ENCODE results near the gene TSPAN2. TPM values are rescaled to one million over a fixed set of nuclear protein-coding genes. Genes with fewer than 3 reads are reported as not detected.

The TSPAN2 gene
- total RNA-seq, 4 donors from 2014 or later: 53.7 to 85.1 (median 63.8) TPM

GRCh38 chr1:115057661-115058254, 31.5 kb downstream of the TSPAN2 start:
- peak overlapping the region in 3 of 4 donors; percentile 67 to 71 (median 70) for H3K27ac ChIP-seq
- H3K27me3 ChIP-seq: no peaks in the 10 kb centered on the region
- WGBS, 2 donors (ENCODE audit: low coverage in 1 of 2): 73 to 89% methylated on average over 3 to 6 of the region's 6 CpGs
- TF ChIP-seq POLR2A (IDR thresholded peaks at IDR 0.05) (no peak), POLR2AphosphoS5 (IDR thresholded peaks at IDR 0.05) (no peak), CTCF (IDR thresholded peaks at IDR 0.05) (no peak), EP300 (IDR thresholded peaks at IDR 0.05) (no peak)
- H3K36me3 ChIP-seq: peaks cover 0 to 27% of the 10 kb centered on the region in 2 donors
- no peak overlapping the region for H3K4me3 ChIP-seq
- H3K4me1 ChIP-seq: peaks cover 0 to 50% (median 0%) of the 10 kb centered on the region in 3 donors
- H3K9me3 ChIP-seq: no peaks in the 10 kb centered on the region
- no peak for ATAC-seq

DNA sequence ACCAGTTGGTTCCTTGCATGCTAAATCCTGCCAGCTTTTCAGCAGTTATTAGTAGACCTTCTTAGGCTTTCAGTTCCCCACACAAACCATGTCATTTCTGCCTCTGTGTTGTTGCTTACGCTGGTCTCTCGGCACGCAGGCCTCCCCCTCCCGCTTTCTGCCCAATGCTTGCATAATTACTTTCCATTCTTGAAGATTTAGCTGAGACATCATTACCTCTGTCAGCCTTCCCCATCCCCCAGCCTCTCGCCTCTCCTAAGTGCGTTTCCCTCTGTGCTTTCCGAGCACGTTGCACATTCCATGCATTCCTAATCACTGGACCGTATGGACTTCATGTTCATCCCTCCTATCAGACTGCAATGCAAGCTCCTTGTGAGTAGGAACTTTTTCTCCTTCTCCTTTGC, 32.9 kb downstream of the TSPAN2 start:
- no peaks in the 10 kb centered on the region for H3K9me3 ChIP-seq
- TF ChIP-seq CTCF (IDR thresholded peaks at IDR 0.05) (no peak), POLR2AphosphoS5 (IDR thresholded peaks at IDR 0.05) (peak; percentile 88)
- no peaks in the 10 kb centered on the region for H3K27me3 ChIP-seq
- H3K4me3 ChIP-seq: peak overlapping the region in 1 of 2 donors; percentile 16
- H3K4me1 ChIP-seq: peaks cover 0 to 37% (median 0%) of the 10 kb centered on the region in 3 donors
- H3K27ac ChIP-seq: peak overlapping the region; percentile 48 to 71 (median 68)
- 20 to 26% methylated on average over 7 to 9 of the region's 9 CpGs for WGBS, 2 donors (ENCODE audit: low coverage in 1 of 2)
- H3K36me3 ChIP-seq: peaks cover 0 to 34% of the 10 kb centered on the region in 2 donors
- ATAC-seq: peak; percentile 66

DNA sequence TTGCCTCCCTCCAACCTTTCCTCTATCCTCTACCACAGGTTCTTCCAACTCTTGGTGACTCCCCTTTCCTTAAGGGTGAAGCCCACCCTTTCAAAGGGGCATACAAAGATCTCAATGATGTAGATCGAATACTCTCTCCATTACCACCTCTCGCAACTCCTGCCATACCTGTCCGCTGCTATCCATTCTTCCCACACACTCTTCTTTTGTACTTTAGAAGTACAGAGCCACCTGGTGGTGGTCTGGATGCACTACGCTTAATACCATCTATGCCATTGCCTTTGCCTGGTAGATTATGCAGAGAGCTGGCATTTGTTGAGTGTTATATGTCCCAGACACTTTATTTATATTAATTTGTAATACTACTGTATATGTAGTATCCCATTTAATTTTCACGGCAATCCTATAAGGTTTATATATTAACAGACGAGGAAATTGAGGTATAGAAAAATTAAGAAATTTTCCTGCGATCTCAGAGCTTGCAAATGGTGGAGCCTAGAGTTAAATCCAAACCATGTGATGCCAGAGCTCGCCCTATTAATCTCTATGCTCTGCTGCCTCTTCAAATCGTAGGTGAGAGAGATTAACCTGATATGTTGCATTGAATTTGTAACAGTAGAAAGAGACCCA, 36.7 kb downstream of the TSPAN2 start:
- TF ChIP-seq POLR2A (IDR thresholded peaks at IDR 0.05) (no peak), CTCF (IDR thresholded peaks at IDR 0.05) (peak; percentile 66 to 80 (median 76))
- WGBS, 2 donors (ENCODE audit: low coverage in 1 of 2): 28 to 40% methylated on average over 9 of the region's 9 CpGs
- Histone ChIP-seq H3K4me3 (no peak overlapping the region), H3K9me3 (no peaks in the 10 kb centered on the region), H3K36me3 (peaks cover 0 to 33% of the 10 kb centered on the region in 2 donors), H3K27me3 (no peaks in the 10 kb centered on the region), H3K27ac (peak overlapping the region in 2 of 4 donors; percentile 22 to 26), H3K4me1 (peaks cover 0 to 52% (median 0%) of the 10 kb centered on the region in 3 donors)
- peak; percentile 48 for ATAC-seq

- peaks cover 0 to 29% of the 10 kb centered on the region in 2 donors for H3K36me3 ChIP-seq
- no peaks in the 10 kb centered on the region for H3K9me3 ChIP-seq
- H3K27ac ChIP-seq: peak overlapping the region in 2 of 4 donors; percentile 22 to 26
- no peaks in the 10 kb centered on the region for H3K27me3 ChIP-seq
- TF ChIP-seq POLR2A (IDR thresholded peaks at IDR 0.05): no peak
- TF ChIP-seq POLR2AphosphoS5 (IDR thresholded peaks at IDR 0.05): no peak
- TF ChIP-seq CTCF (IDR thresholded peaks at IDR 0.05): no peak
- TF ChIP-seq EP300 (IDR thresholded peaks at IDR 0.05): no peak
- 86 to 100% methylated on average over 1 to 5 of the region's 5 CpGs for WGBS, 2 donors (ENCODE audit: low coverage in 1 of 2)
- peaks cover 0 to 45% (median 0%) of the 10 kb centered on the region in 3 donors for H3K4me1 ChIP-seq
- ATAC-seq: no peak
- no peak overlapping the region for H3K4me3 ChIP-seq
Measured at GRCh38 chr1:115051850-115052249, 37.5 kb downstream of the TSPAN2 start.

GRCh38 chr1:115046751-115047150, 42.6 kb downstream of the TSPAN2 start:
- ATAC-seq: no peak

More at GRCh38 chr1:115046751-115047150, 42.6 kb downstream of the TSPAN2 start:
- Histone ChIP-seq H3K4me1 (peaks cover 0 to 17% (median 0%) of the 10 kb centered on the region in 3 donors), H3K27me3 (no peaks in the 10 kb centered on the region), H3K4me3 (no peak overlapping the region), H3K27ac (no peak overlapping the region), H3K36me3 (peaks cover 0 to 29% of the 10 kb centered on the region in 2 donors), H3K9me3 (no peaks in the 10 kb centered on the region)
- no peak for TF ChIP-seq POLR2A (IDR thresholded peaks at IDR 0.05)
- no peak for TF ChIP-seq POLR2AphosphoS5 (IDR thresholded peaks at IDR 0.05)

Measured in gastroesophageal sphincter (tissue), 4 donors.